GM21825 (cell line): ENCODE data around the gene PRKCI.
"Not testable (repeated sequence)": the region's sequence is repeated elsewhere in the genome, so short reads cannot be mapped to it uniquely, and the experiment has no call there.

Experiments
- ATAC-seq: cut with Tn5 transposase; IDR thresholded peaks from one replicate; pipeline ENCODE4 v1.9.1; 2021; ENCODE audit warnings: mild to moderate bottlenecking, moderate library complexity; ENCODE audit not compliant: unreplicated experiment

The PRKCI gene

DNA sequence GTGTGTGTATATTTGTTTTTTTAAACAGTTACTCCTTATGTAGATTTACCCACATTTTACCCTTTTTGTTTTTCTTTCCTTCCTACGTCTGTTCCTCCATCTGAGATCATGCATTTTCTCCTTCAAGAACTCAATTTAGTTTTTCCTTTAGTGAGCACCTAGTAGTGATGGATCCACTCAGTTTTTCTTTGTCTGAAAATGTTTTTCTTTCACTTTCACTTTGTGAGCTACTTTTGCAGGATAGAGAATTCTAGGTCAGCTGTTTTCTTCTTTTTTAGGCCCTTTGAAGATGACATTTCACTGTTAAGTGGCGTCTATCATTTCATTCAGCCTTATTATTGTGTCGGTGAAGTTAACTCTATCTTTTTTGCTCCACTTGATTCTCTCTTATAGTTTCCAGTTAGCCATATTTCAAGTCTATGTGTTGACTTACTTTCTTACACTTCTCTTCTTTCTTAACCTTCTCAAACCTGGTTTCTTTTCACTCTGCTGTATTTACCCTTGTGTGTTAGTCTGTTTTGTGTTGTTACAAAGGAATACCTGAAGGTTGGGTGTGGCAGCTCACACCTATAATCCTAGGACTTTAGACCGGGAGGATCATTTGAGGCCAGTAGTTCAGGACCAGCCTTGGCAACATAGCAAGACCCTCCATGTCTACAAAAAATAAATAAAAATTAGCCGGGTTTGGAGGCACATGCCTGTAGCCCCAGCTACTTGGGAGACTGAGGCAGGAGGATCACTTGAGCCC lies 55.8 kb downstream of the PRKCI start:
- ATAC-seq, result no peak

DNA sequence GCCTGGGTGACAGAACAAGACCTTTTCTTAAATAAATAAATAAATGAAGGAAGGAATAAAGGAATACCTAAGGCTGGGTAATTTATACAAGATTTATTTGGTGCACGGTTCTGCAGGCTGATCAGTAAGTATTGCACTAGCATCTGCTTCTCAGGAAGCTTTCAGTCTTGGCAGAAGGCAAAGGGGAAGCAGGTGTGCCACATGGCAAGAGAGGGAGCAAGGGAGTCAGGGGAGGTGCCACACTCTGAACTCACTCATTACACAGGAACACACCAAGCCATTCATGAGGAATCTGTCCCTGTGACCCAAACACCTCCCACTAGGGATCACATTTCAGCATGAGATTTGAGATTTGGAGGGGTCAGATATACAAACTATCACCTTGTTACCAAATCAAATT lies 56.4 kb downstream of the PRKCI start:
- ATAC-seq, result no peak

DNA sequence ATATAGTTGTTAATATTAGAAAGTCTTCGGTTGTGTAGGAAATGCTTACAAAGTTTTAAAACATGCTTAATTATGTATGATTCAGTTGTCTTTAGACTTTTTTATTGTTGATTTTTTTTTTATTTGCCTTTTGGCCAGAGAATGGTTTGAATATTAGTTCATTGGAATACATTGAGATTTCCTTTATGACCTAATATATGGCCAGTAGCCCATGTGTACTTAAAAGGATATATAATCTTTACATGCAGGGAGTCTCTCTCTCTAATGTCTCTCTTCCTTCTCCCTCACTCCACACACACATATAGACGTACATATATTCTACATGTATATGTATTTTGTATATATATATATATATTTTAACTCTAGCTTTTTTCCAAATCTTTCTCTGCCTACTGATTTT lies 68.0 kb downstream of the PRKCI start:
- no peak for ATAC-seq

DNA sequence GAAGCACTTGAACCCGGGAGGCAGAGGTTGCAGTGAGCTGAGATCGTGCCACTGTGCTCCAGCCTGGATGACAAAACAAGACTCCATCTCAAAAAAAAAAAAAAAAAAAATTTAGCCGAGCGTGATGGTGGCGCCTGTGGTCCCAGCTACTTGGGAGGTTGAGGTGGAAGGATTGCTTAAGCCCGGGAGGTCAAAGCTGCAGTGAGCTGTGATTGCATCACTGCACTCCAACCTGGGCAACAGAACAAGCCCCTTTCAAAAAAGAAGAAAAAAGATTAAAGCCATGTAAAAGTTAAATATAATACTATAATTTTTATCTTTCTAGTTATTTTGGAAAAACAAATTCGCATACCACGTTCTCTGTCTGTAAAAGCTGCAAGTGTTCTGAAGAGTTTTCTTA lies 73.4 kb downstream of the PRKCI start:
- no peak for ATAC-seq

DNA sequence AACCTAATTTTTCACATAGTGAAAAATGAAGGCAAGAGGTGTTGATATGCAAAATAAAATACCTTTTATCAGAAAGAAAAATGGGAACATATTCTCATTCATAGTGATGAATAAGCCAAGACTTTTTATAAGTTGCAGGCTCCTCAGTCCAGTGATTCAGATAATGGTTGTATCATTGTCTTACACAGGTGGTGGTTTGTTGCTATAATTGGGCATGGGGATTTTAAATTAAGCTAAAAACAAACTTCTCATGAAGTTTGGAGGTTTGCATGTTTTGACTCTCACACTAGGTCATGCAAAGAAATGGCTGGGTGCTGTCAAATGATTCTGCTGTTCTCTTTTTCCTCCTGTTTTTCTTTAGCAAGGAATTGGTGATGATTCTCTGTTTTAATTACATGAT lies 74.5 kb downstream of the PRKCI start:
- ATAC-seq, result no peak

DNA sequence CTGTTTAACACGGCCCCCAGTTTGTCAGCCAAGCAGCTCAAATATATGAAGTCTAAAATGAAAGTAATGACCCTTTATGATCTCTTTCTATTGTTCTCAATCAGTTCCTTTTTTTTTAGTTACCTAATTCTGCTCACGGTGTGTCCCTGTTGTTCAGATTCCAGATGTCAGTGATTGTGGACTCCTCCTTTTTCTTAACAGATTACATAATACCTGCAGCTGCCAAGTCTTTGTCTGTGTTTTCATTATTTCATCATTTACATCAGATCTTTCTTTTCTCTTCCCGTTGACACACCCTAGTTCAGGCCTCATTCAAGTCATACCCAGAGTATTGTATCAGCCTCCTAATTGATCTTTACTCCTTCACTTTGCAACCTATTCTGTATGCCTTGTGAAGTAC lies 79.2 kb downstream of the PRKCI start:
- ATAC-seq, result no peak

DNA sequence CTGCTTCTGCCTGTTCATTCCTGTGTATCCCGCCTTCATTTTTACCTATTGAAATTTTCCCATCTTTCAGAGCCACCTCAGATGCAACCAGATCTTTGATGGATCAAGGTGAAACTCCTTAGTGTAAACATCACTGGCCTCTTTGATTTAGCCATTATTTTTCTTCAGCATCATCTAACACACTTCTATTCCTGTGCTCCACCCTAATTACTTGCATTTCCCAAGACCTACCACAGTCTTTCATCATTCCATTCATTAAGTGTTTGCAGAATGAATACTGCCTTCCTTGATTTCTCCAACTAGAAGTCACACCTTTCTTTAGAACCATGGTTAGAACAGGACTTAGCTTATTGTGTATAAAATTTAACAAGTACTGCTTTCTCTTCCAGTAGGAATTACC lies 79.8 kb downstream of the PRKCI start:
- no peak for ATAC-seq

DNA sequence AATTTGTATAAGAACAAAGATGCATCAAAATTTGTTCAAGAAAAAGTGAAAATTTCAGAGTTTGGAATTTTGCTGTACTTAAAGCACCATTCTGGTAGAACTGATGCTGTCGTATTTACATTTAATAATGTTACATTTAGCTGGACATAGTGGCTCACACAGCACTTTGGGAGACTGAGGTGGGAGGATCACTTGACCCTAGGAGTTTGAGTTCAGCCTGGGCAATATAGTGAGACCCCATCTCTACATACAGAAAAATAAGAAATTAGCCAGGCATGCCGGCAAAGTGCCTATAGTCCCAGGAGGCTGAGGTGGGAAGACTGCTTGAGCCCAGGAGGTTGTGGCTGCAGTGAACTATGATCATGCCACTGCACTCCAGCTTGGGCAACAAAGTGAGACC lies 83.8 kb downstream of the PRKCI start:
- no peak for ATAC-seq

DNA sequence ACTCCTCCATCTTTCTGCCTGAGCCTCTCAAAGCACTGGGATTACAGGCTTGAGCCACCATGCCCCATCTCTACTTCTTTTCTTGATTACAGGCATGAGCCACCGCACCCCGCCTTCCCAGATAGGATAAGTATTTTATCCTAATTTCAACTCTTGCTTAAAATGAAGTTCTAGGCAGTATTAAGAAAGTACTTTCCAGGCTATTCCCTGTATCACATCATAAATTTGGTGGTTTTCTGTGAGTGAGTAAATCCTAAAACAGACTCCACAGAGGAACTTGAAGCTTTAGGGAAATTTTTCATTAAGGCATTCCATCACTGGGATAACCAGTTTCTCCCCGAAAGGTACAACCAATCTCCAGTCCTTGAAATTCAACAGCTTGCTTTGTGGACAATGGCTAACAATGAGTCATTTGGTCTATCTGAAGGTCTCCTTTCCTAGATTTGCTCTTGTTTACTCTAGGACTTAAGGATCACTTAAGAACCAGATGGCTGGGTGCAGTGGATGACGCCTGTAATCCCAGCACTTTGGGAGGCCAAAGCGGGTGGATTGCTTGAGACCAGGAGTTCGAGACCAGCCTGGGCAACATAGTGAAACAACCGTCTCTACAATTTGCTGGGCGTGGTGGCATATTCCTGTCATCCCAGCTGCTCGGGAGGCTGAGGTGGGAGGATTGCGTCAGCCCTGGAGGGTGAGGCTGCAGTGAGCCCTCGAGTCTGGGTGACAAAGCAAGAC lies 85.6 kb downstream of the PRKCI start:
- no peak for ATAC-seq

DNA sequence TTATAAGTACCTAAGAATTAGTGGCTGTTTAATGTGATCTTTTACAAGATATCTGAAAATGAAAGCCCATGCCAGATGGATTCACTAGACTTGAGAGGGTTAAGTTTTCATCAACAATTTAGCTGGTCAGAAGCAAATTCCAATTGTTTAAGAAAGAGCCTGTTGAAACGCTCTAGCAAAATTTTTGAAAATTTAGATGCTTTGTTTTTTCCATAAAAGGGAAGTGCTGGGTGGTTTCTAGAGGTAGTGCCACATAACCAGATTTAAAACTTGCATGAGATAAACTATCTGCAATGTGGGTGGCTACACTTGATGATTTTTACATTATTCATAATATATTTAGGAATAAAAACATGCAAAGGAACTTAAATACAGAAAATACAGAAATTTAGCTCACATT lies 86.8 kb downstream of the PRKCI start:
- ATAC-seq, result no peak

DNA sequence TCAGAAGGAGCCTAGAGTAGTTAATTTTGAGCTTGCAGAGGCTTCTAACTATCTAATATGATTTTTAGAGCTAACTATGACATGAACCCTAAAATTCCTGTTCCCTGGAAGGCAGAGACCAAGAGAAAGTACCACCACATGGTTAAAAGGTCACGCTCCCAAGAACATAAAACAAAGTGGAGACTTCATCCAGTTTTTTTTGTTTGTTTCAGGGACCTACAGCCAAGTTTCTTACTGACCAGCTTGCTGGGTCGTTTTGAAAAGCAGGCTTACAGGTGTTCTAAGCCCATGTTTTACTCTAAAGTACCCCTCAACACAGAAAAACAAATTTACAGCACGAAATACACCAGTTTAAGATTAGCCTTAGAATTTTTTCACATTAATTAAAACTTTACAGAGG lies 95.7 kb downstream of the PRKCI start:
- ATAC-seq, result no peak

DNA sequence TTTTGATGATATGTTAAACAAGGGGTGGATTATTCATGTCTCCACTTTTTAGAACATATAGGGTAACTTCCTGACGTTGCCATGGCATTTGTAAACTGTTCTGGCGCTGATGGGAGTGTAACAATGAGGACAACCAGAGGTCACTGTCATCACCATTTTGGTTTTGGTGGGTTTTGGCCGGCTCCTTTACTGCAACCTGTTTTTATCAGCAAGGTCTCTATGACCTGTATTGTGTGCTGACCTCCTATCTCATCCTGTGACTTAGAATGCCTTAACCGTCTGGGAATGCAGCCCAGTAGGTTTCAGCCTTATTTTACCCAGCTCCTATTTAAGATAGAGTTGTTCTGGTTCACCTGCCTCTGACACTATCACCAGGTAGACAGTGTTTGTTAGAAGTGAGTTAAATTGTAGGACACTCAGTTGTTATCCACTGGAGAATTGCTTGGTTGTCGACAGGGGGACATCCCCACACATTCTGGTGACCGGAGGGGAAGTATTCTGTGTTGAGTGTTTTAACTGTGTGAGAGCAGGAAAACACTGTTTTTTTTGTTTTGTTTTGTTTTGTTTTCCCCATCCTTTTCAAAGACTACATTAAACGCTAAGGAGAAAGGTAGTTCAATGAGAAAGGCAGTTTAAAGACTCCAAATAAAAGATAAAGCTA lies 98.4 kb downstream of the PRKCI start:
- no peak for ATAC-seq

DNA sequence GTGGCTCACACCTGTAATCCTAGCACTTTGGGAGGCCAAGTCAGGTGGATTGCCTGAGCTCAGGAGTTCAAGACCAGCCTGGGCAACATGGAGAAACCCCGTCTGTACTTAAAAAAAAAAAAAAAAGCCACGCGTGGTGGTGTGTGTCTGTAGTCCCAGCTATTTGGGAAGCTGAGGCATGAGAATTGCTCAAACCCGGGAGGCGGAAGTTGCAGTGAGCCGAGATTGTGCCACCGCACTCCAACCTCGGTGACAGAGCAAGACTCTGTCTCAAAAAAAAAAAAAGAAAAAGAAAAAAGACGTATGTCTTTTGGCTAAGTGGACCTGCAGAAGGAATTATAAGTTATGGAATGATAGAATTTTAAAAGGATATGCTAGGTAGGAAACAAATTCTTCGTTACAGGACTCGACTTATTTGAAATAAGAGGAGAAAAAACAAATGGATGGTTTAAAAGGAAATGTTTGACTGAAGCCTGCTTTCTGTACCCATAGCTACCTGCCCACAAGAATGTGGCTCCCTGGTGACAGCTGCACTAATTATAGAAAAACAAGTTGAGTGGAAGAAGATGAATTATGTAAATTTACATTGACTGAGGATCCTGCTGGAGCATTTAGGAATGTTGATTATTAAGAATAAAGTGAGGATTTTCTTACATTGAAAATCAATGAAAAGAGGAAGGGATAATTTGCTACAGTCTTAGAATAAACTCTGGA lies 99.3 kb downstream of the PRKCI start:
- no peak for ATAC-seq

DNA sequence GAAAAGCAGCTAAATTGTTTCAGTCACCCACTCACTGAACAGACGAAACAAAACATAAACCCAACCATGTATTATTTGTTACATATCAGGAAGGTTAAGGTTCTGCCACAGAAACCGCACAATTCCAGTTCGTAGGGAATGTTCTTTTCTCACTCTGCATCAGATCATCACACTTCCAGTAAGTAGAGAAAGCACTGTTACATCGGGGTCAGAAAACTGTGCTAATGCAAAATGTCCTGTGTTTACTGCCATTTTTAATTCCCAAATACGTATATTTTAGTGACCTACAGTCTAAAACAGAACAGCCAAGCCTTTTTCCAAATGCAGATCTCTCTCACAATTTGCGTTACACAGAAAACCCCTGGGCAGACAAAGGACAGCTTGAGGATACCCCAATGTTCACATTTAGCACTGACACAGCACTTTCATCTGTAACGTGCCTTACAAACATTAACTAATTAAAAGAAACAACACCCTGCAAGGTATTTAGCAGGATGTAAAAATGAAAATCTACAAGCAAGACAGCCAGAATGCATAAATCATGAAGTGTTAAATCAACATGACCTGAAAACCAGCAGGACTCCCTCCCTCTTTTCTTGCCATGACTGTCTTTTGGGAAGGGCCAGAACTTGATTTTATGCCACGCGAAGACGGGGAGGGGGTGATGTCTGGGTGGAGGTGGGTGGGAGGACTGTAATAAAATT lies 100.5 kb downstream of the PRKCI start:
- no peak for ATAC-seq

DNA sequence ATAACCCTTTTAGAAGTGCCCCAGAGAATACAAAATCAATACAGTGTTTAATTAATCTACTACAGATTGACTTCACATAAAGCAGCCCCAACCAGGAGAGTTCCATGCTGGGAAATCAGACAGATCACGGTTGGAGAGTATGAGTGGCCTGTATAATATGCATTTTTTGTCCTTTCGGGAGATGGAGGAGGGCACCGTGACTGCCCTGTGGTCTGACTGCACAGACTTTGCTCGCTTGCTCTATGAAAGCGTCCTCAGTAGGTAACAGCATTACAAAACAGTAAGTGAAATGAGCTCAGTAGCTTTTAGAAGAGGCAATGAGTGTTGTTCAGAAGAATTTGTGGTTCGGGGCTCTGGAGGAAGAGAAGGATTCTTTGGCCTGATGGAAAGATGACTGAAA lies 101.1 kb downstream of the PRKCI start:
- ATAC-seq, result no peak

DNA sequence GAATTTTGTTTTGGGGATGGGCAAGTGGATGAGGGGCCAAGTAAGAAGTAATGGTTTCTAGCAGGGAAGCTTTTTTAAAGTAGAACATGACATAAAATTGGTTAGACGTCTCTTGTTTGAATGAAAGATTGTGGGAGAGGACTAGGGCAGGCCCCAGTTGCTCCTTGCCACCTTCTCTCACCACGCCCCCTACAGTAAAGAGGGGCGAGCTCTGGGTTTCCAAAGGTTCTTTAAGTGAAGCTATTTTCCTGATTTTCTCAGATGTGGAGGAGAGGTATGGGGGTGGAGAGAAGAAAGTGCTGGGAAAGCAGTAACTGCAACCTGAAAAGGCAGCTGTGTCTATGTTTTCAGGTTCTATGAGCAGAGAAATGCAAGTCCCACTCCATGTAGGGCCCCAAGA lies 102.7 kb downstream of the PRKCI start:
- no peak for ATAC-seq

DNA sequence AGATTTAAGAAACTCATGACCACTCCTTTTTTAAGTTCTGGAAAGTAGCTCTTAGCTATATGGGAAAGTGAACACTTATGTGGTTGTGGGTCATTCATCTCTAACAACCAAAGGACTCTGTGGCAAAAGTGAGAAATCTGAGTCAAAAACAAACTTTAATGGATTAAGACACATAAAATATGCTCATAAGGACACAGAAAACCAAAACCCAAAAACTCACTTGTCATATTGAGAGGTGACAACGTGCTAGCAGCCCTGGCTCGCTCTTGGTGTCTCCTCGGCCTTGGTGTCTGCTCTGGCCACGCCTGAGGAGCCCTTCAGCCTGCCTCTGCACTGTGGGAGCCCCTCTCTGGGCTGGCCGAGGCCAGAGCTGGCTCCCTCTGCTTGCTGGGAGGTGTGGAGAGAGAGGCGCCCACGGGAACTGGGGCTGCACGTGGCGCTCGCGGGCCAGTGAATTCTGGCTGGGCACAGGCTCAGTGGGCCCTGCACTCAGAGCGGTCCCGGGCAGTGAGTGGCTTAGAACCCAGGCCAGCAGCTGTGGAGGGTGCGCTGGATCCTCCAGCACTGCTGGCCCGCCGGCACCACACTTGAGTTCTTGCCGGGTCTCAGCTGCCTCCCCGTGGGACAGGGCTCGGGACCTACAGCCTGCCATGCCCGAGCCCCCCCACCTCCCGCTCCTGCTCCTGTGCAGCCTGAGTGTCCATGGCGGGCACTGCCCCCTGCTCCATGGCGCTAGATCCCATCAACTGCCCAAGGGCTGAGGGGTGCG lies 105.0 kb downstream of the PRKCI start:
- ATAC-seq, result no peak

DNA sequence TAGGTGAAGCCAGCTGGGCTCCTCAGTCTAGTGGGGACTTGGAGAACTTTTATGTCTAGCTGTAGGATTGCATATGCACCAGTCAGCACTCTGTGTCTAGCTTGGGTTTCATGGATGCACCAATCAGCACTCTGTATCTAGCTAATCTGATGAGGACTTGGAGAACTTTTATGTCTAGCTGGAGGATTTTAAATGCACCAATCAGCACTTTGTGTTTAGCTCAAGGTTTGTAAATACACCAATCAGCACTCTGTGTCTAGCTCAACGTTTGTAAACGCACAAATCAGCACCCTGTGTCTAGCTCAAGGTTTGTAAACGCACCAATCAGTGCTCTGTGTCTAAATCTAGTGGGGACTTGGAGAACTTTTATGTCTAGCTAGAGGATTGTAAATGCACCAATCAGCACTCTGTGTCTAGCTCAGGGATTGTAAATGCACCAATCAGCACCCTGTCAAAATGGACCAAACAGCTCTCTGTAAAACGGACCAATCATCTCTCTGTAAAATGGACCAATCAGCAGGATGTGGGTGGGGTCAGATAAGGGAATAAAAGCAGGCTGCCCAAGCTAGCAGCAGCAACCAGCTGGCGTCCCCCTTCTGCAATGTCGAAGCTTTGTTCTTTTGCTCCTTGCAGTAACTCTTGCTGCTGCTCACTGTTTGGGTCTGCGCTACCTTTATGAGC lies 105.8 kb downstream of the PRKCI start:
- ATAC-seq, result not testable (repeated sequence)

DNA sequence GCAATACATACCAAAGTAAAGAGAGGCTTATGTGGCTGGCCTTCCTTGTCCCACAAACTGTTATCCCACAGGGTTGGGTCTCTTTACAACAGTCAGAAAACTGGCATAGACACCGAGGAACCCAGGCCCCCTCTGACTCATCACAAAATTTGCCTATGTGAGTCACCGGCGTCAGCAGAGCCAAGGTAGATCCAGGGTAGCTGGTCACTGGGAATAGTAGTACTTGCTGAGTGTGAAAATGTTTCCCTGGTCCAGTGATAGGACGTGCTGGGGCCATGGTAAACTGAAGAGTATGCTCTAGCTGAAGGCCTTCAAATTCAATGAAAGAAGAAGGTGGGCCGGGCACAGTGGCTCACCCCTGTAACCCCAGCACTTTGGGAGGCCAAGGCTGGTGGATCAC lies 108.1 kb downstream of the PRKCI start:
- no peak for ATAC-seq

DNA sequence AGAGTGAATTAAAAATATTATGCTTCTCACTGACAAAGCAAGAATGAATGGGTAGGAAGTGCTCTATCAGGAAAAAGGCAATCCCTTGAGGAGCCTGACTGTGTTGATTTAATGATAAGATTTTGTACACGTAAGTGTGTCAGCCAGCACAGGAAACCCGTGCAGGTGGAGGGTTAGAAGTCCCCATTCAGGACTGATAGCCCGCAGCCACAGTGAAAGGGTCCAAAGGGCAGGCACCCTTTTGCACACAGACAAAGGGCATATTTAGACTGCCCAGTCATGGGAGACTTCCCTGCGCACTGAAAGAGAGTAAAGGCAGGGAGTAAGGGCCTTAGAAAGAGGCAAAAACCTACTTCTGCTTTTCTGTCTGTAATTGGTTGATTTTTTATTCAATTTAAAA lies 108.9 kb downstream of the PRKCI start:
- ATAC-seq, result no peak
